ENCODE results near the gene CFAP410.
"Not testable (repeated sequence)": the region's sequence is repeated elsewhere in the genome, so short reads cannot be mapped to it uniquely, and the experiment has no call there.

CFAP410 gene

DNA sequence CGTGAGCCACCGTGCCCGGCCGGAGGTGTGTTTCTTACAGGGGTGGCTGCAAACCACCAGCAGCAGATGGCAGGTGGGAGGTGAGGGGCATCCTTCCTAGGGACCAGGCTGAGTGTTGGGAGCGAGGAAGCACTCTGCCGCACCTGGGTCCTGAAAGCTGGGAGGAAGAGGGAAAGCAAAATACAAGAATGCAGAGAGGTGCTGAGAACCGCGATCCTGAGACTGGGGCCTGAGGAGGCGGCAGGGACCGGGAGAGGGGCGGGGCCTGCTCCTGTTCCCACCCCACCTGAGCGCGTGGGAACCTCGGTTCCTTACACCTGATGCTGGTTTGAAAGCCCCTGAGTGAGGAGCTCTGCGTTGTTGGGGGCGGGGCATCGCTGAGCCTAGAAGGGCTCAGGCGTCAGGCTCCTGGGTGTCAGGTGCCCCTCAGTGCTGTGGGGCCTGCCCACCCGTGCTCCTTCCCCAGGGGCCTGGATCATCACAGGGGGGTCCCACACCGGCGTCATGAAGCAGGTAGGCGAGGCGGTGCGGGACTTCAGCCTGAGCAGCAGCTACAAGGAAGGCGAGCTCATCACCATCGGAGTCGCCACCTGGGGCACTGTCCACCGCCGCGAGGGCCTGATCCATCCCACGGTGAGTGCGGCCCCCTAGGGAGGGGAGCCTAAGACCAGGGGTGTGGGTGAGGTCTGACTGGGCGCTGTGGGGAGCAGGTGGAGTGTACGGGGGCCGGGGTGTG is 29.7 kb upstream of the CFAP410 start:
- DNase-seq, result no peak

DNA sequence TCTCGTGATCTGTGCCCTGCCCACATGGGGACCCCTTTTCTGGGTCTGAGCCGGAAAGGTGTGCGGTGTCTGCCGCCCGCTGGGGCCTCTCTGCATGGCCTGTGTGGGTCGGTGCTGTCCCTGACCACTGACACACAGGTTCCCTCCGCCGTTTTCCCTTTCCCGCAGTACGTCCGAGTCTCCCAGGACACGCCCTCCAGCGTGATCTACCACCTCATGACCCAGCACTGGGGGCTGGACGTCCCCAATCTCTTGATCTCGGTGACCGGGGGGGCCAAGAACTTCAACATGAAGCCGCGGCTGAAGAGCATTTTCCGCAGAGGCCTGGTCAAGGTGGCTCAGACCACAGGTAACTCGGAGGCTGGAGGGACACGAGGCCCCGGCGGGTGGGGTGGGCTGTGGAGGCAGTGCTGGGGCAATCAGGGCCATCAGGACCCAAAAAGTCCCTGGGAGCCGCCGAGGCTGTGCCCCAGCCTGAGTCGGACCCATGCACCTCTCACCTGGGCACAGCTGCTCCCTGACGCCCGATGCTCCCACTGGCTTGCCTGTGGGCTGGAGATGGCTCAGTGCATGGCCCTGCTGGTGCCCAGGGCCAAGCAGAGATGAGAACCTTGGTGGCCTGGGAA is 27.5 kb upstream of the CFAP410 start:
- no peak for DNase-seq

DNA sequence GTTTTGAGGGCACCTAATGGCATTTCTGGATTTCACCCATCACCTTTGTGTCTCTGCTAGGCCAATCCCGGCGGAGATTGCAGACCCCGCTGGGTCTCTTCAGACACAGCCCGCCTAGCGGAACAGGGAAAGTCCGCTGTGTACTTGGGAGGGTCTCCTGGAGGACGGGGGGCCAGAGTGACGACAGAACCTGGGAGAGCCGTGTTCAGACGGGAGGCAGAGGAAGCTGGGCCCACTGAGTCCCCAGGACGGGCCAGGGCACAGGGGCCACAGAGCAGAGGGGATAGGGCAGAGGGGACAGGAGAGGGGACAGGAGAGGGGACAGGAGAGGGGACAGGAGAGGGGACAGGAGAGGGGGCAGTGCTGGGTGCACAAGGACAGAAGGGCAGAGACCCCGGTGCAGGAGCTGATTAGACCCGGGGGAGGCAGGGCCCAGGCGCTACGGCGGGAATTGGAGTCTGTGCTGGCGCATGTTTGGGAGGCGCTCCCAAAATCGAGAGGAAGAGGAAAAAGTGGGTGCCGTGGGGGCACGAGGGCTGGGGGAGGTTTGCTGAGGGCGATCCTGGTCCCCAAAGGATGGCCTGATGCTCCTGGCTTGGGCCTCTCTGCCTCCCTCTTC is 26.9 kb upstream of the CFAP410 start:
- no peak for DNase-seq

DNA sequence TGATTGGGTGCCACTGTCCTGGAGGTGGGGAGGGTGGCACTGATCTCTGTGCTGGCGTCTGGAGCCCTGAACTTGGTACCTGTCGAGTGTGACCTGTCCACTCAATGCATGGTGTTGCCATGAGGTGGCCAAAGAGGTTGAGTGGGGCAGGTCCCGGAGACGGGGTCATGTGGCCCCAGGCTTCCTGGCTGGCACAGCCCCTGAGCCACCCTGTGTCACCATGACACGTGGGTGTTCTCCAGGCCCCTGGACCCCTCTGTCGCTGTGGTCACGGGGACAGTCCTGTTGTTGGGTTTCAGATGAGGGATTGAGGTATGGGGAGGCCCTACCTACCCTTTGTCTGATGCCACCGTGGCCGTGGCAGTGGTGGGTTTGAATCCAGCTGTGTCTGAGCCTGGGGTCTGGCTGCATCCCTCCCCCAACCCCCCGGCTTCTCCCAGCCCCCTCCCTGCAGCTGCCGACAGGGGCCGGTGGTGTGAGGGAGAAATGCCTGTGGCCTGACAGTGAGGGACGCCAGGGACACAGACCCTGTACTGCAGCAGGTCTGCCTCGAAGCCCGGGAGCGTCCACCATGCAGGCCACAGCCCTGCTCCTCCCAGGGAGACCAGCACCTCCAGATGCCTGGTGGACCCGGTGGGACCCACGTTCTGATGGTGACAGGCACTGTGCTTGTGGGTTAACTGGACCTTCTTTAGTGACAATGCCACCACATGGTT is 26.2 kb upstream of the CFAP410 start:
- no peak for DNase-seq

DNA sequence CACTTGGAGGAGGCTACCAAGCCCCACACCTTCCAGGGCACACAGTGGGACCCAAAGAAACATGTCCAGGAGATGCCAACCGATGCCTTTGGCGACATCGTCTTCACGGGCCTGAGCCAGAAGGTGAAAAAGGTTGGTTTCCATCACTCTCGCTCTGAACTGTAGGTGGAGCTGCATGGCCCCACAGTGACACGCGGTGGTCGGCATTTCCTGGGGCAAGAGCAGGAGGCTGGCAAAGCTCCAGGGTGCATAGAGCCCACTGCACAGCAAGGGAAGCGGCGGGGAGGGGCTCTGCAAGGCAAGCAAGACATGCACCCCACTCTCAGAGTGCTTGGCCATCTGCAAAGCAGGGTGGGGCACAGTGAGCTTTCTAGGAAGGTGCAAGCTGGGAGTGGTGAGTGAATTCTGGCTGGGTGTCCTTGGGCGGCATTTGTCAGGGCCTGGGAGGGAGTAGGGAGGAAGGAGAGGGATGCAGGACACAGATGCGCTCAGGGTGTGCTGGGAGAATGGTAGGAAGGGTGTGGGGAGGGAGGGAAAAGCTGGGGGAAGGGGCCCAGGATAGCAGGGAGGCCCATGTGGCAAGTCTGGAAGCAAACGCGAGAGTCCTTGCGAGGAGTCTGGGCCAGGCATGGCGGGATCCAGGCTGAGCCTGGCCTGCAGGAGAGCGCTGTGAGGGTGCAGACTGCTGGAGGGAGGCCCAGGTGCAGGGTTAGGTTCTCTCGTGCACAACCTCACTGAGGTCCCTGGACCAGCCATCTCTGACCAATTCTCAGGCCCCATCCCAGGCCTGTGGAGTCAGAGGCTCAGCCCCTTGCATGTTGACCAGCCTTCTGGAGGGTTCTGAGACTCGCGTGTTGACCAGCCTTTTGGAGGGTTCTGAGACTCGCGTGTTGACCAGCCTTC is 25.2 kb upstream of the CFAP410 start:
- DNase-seq, result no peak

DNA sequence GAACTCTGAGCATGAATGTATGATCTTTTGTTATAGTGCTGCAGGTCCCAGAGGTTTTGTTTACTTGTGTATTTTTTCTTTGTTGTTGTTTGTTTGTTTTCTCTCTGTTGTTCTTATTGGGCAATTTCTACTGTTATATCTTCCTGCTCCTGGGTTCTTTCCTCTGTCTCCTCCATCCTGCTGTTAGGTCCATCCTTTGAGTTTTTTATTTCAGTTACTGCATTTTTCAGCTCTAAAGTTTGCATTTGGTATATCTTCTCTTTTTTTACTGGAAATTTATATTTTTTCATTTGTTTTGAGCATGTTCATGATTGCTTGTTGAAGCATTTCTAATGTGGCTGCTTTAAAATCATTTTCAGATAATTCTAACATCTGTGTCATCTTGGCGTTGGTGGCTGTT is 24.1 kb upstream of the CFAP410 start:
- no peak for DNase-seq

DNA sequence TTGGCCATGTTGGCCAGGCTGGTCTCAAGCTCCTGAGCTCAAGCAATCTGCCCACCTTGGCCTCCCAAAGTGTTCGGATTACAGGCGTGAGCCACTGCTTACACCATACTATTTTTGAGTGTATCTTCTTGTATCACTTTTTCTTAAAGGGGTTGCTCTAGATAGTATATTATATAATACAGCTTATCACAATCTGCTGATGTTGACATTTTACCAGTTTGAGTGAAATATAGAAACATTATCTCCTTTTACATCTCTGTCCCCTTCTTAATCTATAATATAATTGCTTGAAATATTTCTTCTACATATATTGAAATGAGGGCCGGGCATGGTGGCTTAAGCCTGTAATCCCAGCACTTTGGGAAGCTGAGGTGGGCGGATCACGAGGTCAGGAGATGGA is 22.7 kb upstream of the CFAP410 start:
- not testable (repeated sequence) for DNase-seq

DNA sequence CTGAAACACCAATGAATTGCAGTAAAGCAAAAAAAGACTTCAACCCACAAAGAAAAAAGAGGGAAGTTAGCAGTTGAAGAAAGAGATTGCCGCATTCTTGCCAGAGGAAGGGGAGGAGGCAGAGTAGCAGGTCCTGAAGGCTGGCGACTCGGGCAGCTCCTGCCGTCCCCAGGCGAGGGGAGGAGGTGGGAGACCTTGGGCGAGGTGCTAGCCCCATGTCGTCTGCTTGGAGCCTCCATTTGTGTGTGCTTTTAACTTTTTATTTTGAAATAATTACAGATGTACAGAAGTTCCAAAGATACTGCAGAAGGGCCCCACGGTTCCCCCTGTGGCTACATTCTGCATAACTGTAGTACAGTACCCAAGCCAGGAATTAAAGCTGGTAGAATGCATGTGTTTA is 21.0 kb upstream of the CFAP410 start:
- DNase-seq, result no peak

DNA sequence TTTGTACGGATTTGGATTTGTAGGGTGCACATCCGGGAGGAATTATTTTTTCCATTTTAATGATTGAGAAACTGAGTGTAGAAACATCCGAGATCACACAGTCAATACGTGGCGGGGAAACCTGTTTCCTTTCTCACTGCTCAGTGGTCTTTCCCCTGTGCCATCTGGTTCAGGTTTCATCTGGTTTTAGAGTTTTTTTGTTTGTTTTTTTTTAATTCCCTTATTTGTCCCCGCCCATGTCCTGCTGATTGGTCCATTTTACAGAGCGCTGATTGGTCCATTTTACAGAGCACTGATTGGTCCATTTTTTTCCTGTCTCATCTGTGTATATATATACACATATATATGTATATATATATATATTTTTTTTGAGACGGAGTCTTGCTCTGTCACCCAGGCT is 20.2 kb upstream of the CFAP410 start:
- DNase-seq, result no peak

DNA sequence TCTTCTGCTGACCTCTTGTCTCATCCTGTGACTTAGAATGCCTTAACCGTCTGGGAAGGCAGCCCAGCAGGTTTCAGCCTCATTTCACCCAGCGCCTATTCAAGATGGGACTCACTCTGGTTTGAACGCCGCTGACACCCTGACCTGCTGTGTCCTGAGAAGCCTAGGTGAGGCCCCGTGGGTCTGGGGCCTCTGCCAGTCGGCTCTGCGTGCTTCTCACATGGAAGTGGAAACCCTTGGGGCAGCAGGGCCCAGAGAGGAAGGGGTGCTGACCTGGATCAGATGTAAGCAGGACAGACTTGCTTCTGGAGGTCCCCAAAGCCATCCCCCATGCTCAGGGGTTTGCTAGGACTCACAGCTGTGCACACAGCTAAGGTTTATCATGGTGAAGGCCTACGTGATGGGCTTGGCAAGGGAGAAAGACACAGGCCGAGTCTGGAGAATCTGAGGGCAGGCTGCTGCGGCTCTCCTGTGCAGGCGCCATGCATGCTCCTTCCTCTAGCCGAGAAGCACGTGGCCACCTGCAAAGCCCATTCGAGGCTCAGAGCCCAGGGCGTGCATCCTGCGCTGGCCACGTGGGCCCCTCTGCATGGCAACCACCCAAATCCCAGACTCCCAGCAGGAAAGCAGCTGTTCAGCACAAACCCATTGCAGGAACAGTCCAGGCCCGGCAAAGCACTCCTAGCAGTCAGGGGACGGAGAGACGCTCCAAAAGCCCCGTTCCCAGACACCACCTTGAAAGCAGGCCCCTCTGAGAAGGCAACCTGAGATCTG is 18.1 kb upstream of the CFAP410 start:
- no peak for DNase-seq

DNA sequence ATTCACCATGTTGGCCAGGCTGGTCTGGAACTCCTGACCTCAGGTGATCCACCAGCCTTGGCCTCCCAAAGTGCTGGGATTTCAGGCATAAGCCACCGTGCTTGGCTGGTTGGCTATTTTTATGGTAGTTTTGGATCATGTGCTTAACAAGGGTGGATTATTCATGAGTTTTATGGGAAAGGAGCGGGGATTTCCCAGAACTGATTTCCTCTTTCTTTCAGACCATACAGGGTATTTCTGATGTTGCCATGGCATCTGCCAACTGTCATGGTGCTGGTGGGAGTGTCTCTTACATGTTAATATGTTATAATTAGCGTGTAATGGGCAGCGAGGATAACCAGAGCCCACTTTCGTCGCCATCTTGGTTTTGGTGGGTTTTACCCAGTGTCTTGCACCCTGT is 17.4 kb upstream of the CFAP410 start:
- DNase-seq, result no peak

DNA sequence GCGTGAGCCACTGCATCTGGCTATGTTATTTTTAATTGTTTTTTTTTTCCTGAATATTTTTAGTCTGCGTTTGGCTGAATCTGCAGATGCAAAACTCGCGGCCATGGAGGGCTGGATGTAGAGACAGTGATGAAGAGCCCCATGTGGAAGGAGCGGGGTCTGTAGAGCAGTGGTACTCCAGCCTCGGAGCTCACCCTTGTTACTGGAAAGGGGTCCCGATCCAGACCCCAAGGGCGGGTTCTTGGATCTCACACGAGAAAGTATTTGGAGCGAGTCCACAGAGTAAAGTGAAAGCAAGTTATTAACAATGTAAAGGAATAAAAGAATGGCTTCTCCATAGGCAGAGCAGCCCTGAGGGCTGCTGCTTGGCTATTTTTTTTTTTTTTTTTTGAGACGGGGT is 17.0 kb upstream of the CFAP410 start:
- no peak for DNase-seq

DNA sequence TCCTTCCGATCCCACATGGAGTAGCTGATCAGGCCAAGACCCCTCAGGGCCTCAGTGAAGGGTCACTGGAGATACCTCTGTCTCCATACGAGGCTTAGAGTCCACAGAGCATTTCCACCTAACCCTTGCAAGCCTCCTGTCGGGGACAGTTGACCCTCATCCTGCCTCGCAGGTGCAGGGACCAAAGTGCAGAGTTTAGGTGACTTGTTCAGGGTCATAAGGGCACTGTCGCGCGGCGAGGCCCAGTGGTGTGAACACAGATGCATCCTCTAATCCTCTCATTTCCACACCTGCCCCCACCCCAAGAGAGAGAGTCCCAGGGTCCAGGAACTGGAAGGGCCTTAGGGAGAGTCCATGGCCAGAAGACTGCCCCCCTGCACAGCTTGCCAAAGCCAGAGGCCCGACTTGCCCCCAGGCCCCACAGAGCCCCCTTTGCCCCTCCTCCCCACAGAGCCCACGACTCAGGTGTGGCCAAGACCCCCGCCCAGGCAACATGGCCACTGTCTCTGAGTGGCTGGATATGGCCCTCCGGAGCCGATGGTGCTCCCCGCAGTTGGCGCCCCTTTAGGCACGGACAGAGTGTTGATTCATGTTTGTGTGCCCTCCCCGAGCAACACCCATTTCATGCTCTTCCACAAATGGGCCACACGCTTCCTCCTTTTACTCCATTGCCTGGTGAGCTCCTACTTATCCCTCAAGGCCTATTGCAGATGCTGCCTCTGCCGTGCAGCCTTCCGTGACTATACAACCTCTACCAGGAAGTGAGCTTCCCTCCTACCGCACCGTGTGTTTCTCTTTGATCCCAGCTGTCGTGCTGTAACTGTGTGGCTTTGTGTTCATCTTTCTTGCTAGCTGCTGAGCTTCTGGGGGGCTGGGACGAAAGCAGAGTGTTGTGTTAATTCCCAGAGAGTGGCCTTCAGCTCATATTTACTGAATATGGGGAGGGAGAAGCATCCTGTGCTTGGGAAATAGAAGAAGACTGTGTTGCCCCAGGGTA is 15.9 kb upstream of the CFAP410 start:
- peak; percentile 33 for DNase-seq

DNA sequence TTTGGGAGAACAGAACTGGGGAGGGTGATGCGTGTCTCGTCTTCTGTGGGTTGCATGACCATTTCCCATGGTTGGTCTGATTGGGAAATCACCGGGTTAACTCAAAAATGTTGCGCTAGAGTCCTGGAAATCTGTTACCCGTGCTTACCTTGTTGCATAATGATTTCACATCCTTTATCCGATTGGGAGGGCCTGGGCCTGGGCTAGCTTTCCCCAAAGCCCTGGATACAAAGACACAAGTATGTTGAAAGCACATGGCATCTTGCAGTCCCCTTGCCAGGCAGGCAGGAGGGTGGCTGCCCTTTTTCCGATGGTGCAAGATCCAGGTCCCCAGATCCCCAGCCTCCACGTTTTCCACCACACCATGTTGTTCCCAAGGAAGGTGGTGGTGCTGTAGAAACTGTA is 14.8 kb upstream of the CFAP410 start:
- DNase-seq, result no peak

DNA sequence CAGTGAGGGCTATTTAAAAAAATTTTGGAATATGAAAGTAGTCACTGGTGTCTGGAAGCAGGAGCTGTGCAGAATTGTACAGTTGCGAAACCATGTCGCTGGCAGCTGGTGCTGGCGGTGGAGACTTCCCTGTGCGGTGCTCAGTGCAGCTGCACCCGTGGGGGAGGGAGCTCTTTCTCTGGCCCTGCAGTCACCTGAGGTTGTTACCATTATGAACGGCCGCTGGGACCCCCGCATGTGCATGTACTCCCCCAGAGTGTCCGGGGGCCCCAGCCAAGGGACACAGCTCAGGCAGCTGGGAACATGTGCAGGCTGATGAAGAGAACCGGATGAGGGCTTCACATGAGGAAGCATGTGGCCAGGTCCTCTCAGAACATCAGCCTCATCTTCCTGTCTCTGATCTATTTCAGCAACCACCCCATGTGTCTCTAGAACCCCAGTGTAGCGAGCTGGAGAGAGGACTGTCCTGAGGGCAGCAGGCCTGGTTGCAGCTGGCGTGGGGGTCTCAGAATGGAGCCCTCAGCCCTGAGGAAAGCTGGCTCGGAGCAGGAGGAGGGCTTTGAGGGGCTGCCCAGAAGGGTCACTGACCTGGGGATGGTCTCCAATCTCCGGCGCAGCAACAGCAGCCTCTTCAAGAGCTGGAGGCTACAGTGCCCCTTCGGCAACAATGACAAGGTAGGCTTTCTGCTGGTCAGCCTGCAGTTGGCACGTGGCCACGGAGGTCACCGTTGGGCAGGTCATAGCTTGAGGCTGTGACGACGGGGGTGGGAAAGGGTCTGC is 14.2 kb upstream of the CFAP410 start, which contains the start of gene TRPM2:
TSS of gene TRPM2 (plus strand) at position 431 of the 780 bp plus-strand sequence. CDS start at position 511, 80 bp downstream.
- no peak for DNase-seq

DNA sequence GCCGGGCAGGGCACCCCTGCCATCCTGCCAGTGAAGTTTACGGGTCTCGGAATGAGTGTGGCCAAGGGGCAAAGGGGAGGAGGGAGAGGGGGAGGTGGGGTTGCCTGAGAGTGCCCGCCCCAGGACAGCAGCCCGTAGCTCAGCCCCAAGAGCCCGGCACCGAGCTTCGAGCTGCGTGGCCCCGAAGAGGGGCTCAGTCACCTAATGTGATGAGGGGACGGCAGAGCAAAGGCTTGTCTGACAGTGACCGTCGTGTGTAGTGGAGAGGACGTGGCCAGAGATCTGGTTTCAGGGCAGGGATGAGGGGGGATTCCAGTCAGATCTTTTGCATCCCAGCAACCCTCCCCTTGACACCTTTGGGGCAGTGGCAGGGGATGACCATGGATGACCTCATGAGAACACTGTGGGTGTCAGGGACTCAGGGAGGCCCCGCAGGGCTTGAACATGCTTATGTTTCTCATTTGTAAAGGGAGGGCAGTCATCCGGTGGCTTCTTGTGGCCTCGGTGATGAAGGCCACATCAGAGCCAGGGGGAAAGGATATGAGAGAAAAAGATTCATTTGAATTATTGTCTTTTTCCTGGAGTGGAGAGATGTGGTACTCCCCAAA is 13.2 kb upstream of the CFAP410 start:
- no peak for DNase-seq

DNA sequence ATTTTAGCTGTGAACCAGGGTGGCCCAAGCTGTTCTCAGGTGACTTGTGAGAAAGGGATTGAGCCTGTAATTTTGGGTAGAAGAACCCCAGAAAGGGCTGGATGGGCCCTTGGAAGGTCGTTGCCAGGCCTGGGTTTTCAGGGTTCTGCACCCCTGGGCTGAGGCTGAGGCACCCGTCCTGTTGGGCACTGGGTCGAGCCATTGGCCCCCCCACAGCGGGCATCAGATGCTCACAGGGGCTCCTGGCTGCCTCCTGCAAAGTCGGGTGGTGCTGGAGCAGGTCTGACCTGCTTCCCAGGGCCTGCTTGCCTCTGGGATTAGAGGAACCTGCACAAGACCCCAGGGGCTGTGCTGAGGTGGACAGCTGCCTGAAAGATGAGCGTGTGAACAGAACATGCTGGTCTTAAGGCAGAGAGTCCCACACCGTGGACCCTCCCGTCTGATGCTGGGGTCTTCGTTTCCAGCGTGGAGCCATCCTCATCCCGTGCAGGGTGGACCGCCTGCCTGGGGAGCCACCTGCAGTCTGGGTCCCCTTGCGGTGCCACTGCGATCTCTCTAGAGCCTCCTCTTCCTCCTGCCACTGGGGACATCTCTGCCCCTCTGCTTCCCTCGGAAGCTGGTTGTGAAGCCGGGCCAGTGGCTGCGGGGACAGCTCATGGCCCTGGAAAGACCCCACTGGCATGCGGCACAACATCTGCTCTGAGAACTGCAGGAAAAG is 12.5 kb upstream of the CFAP410 start:
- no peak for DNase-seq

DNA sequence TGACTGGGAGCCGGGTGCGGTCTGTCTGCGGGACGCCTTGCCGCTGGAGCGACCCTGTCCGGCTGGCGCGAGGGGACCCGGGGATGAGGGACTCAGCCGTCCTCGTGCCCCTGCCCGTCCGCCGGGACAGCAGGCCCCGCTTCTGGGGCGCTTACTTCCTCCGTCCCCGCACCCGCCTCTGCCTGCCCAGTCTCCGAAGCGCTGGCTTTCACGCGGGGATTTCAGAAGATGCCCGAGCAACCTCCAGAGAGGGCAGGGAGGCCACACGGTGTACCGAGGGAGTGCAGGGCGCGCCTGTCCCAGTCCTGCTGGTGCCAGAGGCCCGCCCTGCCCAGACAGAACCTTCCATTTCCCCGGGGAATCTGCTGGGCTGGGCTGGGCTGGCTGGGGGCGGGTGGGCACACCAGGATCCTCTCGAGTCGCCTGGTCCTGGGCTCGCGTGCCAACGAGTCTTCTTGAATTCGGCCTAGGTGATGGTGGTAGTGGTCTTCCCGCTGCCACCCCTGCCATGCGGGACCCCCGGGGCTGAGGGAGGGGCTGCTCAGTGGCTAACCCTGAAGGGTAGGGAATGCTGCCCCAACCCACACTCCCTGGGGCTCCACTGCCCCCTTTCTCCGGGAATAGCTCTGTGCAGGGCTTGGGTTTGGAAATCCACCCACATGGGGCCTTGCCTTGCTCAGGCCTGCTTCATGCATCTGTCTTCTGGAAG is 11.7 kb upstream of the CFAP410 start:
- no peak for DNase-seq

All from activated CD4-positive, alpha-beta T cell treated with anti-CD3 and anti-CD28 coated beads for 48 hours (primary cell).